ENCODE measurements around the gene PAQR9.

Gene PAQR9

GRCh38 chr3:142913432-142913831 is 50.0 kb downstream of the PAQR9 start:
- no peak for DNase-seq

GRCh38 chr3:142912402-142913172 is 50.9 kb downstream of the PAQR9 start:
- no peak for DNase-seq

Measured in NCI-H446 treated with DMSO at 0.1 percent for 48 hours (cell line).